NCI-H526 treated with DMSO at 0.1 percent for 48 hours (cell line): ENCODE data around the gene ASZ1.

Source experiments
- DNase-seq: peaks from one replicate; lab custom pipeline; 2025; lab: John Stamatoyannopoulos, UW

ASZ1 gene

GRCh38 chr7:117346161-117346560, 81.1 kb downstream of the ASZ1 start:
- DNase-seq = no peak

- DNase-seq = no peak
Observed at GRCh38 chr7:117338020-117338419, 89.3 kb downstream of the ASZ1 start.

GRCh38 chr7:117333168-117333567, 94.1 kb downstream of the ASZ1 start:
- no peak for DNase-seq

- DNase-seq = no peak
Observed at GRCh38 chr7:117332031-117332430, 95.3 kb downstream of the ASZ1 start.

- no peak for DNase-seq
Observed at GRCh38 chr7:117325836-117326235, 101.5 kb downstream of the ASZ1 start.

GRCh38 chr7:117324960-117325359, 102.3 kb downstream of the ASZ1 start:
- no peak for DNase-seq

- no peak for DNase-seq
Observed at GRCh38 chr7:117323851-117324711, 103.2 kb downstream of the ASZ1 start.

- no peak for DNase-seq
Observed at GRCh38 chr7:117323305-117323850, 103.9 kb downstream of the ASZ1 start.

- DNase-seq = no peak
Observed at GRCh38 chr7:117322741-117323304, 104.5 kb downstream of the ASZ1 start, which contains the start of gene WNT2. WNT2 (minus strand) TSS chr7:117323058; CDS start chr7:117322989, 69 bp downstream.

- DNase-seq = no peak
Observed at GRCh38 chr7:117320523-117320922, 106.8 kb downstream of the ASZ1 start.

- DNase-seq = no peak
Observed at GRCh38 chr7:117319181-117319580, 108.1 kb downstream of the ASZ1 start.

- DNase-seq = no peak
Observed at GRCh38 chr7:117313582-117313981, 113.7 kb downstream of the ASZ1 start.
